H1 (cell line): ENCODE data around the gene DIP2C. TPM values are rescaled to one million over a fixed set of nuclear protein-coding genes. Genes with fewer than 3 reads are reported as not detected.

Experiments used
- CTCF ChIA-PET: fragments of 300-600 bp; sonication (Branson Sonifier 250); formaldehyde crosslinking; loops from one replicate; lab custom pipeline; 2021; ENCODE audit not compliant: partially characterized antibody; lab: Charles Lee
- POLR2A ChIA-PET: fragments of 300-600 bp; sonication (Branson Sonifier 250); formaldehyde crosslinking; loops from one replicate; lab custom pipeline; 2021; ENCODE audit warnings: inconsistent platforms; ENCODE audit not compliant: partially characterized antibody; lab: Charles Lee
- DNase-seq, 2 experiments: peaks; one replicate each; pipeline versions ENCODE4 v3.0.0 to v3.0.0-alpha.2; 2010 to 2022; ENCODE audit warnings: low spot score in 2 of 2, low read depth in 1 of 2, mixed read lengths in 1 of 2
- FAIRE-seq: peaks from 2 replicates; lab custom pipeline; 2011; peaks lifted over from hg19 to GRCh38; lab: Jason Lieb, UNC
- H2AFZ ChIP-seq: 2 replicates; pipeline ENCODE4 v1.8.1; 2012; ENCODE audit warnings: low read length, inconsistent platforms
- H2AK5ac ChIP-seq: 2 replicates; pipeline ENCODE4 v1.6.1; 2013; ENCODE audit warnings: low read depth, low read length
- H2BK120ac ChIP-seq: replicated peaks from 2 replicates; pipeline ENCODE3; 2013; ENCODE audit warnings: low read depth, low read length, inconsistent platforms
- H2BK12ac ChIP-seq: 2 replicates; pipeline ENCODE4 v1.6.1; 2013; ENCODE audit warnings: low read depth, low read length
- H2BK15ac ChIP-seq: 2 replicates; pipeline ENCODE4 v1.6.1; 2013; ENCODE audit warnings: low read length
- H2BK20ac ChIP-seq: 2 replicates; pipeline ENCODE4 v1.6.1; 2013; ENCODE audit warnings: low read length
- H2BK5ac ChIP-seq: 2 replicates; pipeline ENCODE4 v1.6.1; 2013; ENCODE audit warnings: low read depth, low read length
- H3K14ac ChIP-seq: 2 replicates; pipeline ENCODE4 v1.6.1; 2013; ENCODE audit warnings: inconsistent platforms; ENCODE audit not compliant: insufficient read length
- H3K18ac ChIP-seq: 2 replicates; pipeline ENCODE4 v1.6.1; 2013; ENCODE audit warnings: low read length; ENCODE audit errors: extremely low read depth
- H3K23ac ChIP-seq: 2 replicates; pipeline ENCODE4 v1.6.1; 2013; ENCODE audit warnings: inconsistent platforms; ENCODE audit not compliant: insufficient read length
- H3K23me2 ChIP-seq: 2 replicates; pipeline ENCODE4 v1.6.1; 2013; ENCODE audit warnings: low read depth, low read length
- H3K27ac ChIP-seq: 2 replicates; pipeline ENCODE4 v1.6.1; 2011; ENCODE audit warnings: low read depth, low read length, inconsistent platforms
- H3K27me3 ChIP-seq, 4 experiments: replicated peaks in 1 of 4; 1 replicate in 1 of 4; 2 replicates in 3 of 4; pipeline versions ENCODE4 v1.6.1 to v1.8.1; 2011 to 2013; ENCODE audit warnings: low read length in 3 of 4, mild to moderate bottlenecking in 3 of 4, inconsistent platforms in 2 of 4, mixed read lengths in 2 of 4, moderate library complexity in 1 of 4; ENCODE audit not compliant: control insufficient read depth in 3 of 4, insufficient read depth in 3 of 4; ENCODE audit errors: extremely low read depth in 1 of 4
- H3K36me3 ChIP-seq, 4 experiments: 2 replicates each; pipeline versions ENCODE4 v1.6.1 to v1.8.1; 2011 to 2013; ENCODE audit warnings: mild to moderate bottlenecking in 4 of 4, low read length in 3 of 4, moderate library complexity in 2 of 4, control low read depth in 1 of 4, inconsistent platforms in 1 of 4; ENCODE audit not compliant: insufficient read depth in 4 of 4, control insufficient read depth in 2 of 4
- H3K4ac ChIP-seq: replicated peaks from 2 replicates; pipeline ENCODE3; 2013; ENCODE audit warnings: low read length, low read depth, mixed read lengths, inconsistent platforms; ENCODE audit not compliant: insufficient read length
- H3K4me1 ChIP-seq, 4 experiments: replicated peaks in 1 of 4; 1 replicate in 1 of 4; 2 replicates in 3 of 4; pipeline versions ENCODE4 v1.6.1 to v1.8.1; 2011 to 2013; ENCODE audit warnings: low read length in 3 of 4, inconsistent platforms in 2 of 4, mixed read lengths in 1 of 4; ENCODE audit not compliant: insufficient read depth in 4 of 4, control insufficient read depth in 3 of 4
- H3K4me2 ChIP-seq, 2 experiments: 2 replicates each; pipeline versions ENCODE4 v1.6.1 to v1.8.1; 2011 to 2013; ENCODE audit warnings: low read depth in 2 of 2, low read length in 2 of 2, control low read depth in 1 of 2, inconsistent platforms in 1 of 2, mild to moderate bottlenecking in 1 of 2; ENCODE audit not compliant: insufficient read depth in 1 of 2
- H3K4me3 ChIP-seq, 4 experiments: fragments of 200-600, 300-600 bp in 1 of 4; sonication (generic), shearing (Covaris generic), sonication (Bioruptor Twin) in 1 of 4; 2 replicates each; pipeline versions ENCODE4 v1.5.1 to v1.8.1; 2011 to 2016; ENCODE audit warnings: low read length in 4 of 4, low read depth in 3 of 4, control low read depth in 2 of 4, inconsistent platforms in 2 of 4, mild to moderate bottlenecking in 2 of 4, mixed read lengths in 1 of 4, moderate library complexity in 1 of 4; ENCODE audit not compliant: insufficient read depth in 2 of 4; ENCODE audit errors: extremely low read depth in 1 of 4
- H3K56ac ChIP-seq: replicated peaks from 2 replicates; pipeline ENCODE3; 2013; ENCODE audit warnings: low read depth, mild to moderate bottlenecking, mixed read lengths, low read length, inconsistent platforms; ENCODE audit not compliant: insufficient read length
- H3K79me1 ChIP-seq: 2 replicates; pipeline ENCODE4 v1.6.1; 2013; ENCODE audit warnings: low read depth, low read length, control low read depth
- H3K79me2 ChIP-seq, 2 experiments: 2 replicates each; pipeline versions ENCODE4 v1.6.1 to v1.8.1; 2012 to 2013; ENCODE audit warnings: low read length in 2 of 2, mild to moderate bottlenecking in 2 of 2, inconsistent platforms in 1 of 2; ENCODE audit not compliant: insufficient read depth in 2 of 2, control insufficient read depth in 1 of 2
- H3K9ac ChIP-seq, 4 experiments: replicated peaks in 1 of 4; 1 replicate in 1 of 4; 2 replicates in 3 of 4; pipeline versions ENCODE4 v1.6.1 to v1.8.1; 2011 to 2013; ENCODE audit warnings: low read depth in 3 of 4, low read length in 3 of 4, control low read depth in 2 of 4, mild to moderate bottlenecking in 2 of 4, moderate library complexity in 2 of 4, inconsistent platforms in 1 of 4; ENCODE audit errors: extremely low read depth in 1 of 4
- H3K9me3 ChIP-seq, 2 experiments: 2 replicates each; pipeline versions ENCODE4 v1.6.1 to v1.8.1; 2012 to 2013; ENCODE audit warnings: mild to moderate bottlenecking in 2 of 2, moderate library complexity in 2 of 2, control low read depth in 1 of 2, inconsistent platforms in 1 of 2, low read depth in 1 of 2, low read length in 1 of 2, mixed read lengths in 1 of 2; ENCODE audit not compliant: insufficient read depth in 2 of 2
- H4K20me1 ChIP-seq, 2 experiments: replicated peaks in 1 of 2; 2 replicates each; pipeline versions ENCODE3 to v1.8.1; 2011 to 2013; ENCODE audit warnings: inconsistent platforms in 2 of 2, low read length in 2 of 2, mild to moderate bottlenecking in 1 of 2; ENCODE audit not compliant: insufficient read depth in 2 of 2, control insufficient read depth in 1 of 2
- H4K5ac ChIP-seq: 2 replicates; pipeline ENCODE4 v1.6.1; 2013; ENCODE audit warnings: low read length, low read depth, mixed read lengths, inconsistent platforms; ENCODE audit not compliant: insufficient read length
- H4K8ac ChIP-seq: 2 replicates; pipeline ENCODE4 v1.8.0; 2013; ENCODE audit warnings: mild to moderate bottlenecking, moderate library complexity, low read length, inconsistent platforms; ENCODE audit not compliant: insufficient read depth; ENCODE audit errors: extremely low read depth
- H4K91ac ChIP-seq: replicated peaks from 2 replicates; pipeline ENCODE3; 2013; ENCODE audit warnings: low read length, mixed read lengths, inconsistent platforms; ENCODE audit not compliant: insufficient read length
- BRCA1 ChIP-seq: IDR thresholded peaks from 2 replicates; pipeline ENCODE4 v1.6.1; 2012; ENCODE audit warnings: low read depth, low read length, improper control_type of control experiment
- CHD2 ChIP-seq: IDR thresholded peaks from 2 replicates; pipeline ENCODE4 v1.6.1; 2012; ENCODE audit warnings: low read length, improper control_type of control experiment
- CREB1 ChIP-seq: IDR thresholded peaks from 2 replicates; pipeline ENCODE4 v1.6.1; 2012; ENCODE audit warnings: inconsistent platforms
- EP300 ChIP-seq, 2 experiments: IDR thresholded peaks; 1 replicate in 1 of 2; 2 replicates in 1 of 2; pipeline ENCODE4 v1.6.1; 2011 to 2012; ENCODE audit warnings: low read depth in 2 of 2, low read length in 2 of 2, mild to moderate bottlenecking in 2 of 2, borderline replicate concordance in 1 of 2, inconsistent platforms in 1 of 2, moderate library complexity in 1 of 2
- JUN ChIP-seq: IDR thresholded peaks from 2 replicates; pipeline ENCODE4 v1.6.1; 2011; ENCODE audit warnings: low read depth, mild to moderate bottlenecking, improper control_type of control experiment, low read length
- KDM5A ChIP-seq: fragments of 200-600 bp; IDR thresholded peaks from 2 replicates; pipeline ENCODE4 v1.7.1; 2012; ENCODE audit warnings: mild to moderate bottlenecking, low read length, inconsistent platforms, mixed read lengths
- POU5F1 ChIP-seq: IDR thresholded peaks from 2 replicates; pipeline ENCODE4 v1.6.1; 2011; ENCODE audit warnings: low read depth, mild to moderate bottlenecking, low read length, moderate library complexity
- SUZ12 ChIP-seq: fragments of 200-600 bp; sonication (generic); IDR thresholded peaks from 2 replicates; pipeline ENCODE4 v1.6.1; 2012; ENCODE audit warnings: mild to moderate bottlenecking, inconsistent platforms, low read length, moderate library complexity, mixed read lengths
- WGBS, 2 experiments: shearing (Covaris generic) in 1 of 2; methylation state at CpG; one replicate each; pipeline versions ENCODE4 v1.1.6 to v1.1.7; 2013 to 2015; ENCODE audit warnings: low lambda C conversion rate in 2 of 2, mixed read lengths in 2 of 2, inconsistent platforms in 1 of 2, low coverage in 1 of 2, missing lambda C conversion rate in 1 of 2; ENCODE audit not compliant: insufficient replicate concordance in 2 of 2, insufficient coverage in 1 of 2, insufficient read length in 1 of 2; ENCODE audit errors: extremely low coverage in 1 of 2, missing lambda C conversion rate in 1 of 2; 5-methylcytosine and 5-hydroxymethylcytosine counted together
- polyA plus RNA-seq, 7 experiments: library from polyadenylated mRNA; depleted of rRNA in 3 of 7; stranded (reverse) in 5 of 7; unstranded in 2 of 7; fragments of >200 nt in 5 of 7; fragments of 200-250 nt in 2 of 7; gene quantifications; 1 replicate in 5 of 7; 2 replicates in 1 of 7; 4 replicates in 1 of 7; pipeline versions ENCODE4 v1.2.1 to v1.2.3, GENCODE V29; 2011 to 2013; ENCODE audit warnings: missing spikeins in 2 of 7, mixed read lengths in 2 of 7
- total RNA-seq: library from RNA; stranded (reverse); fragmentation: NEBNext Ultra II Directional; extraction: Animal tissue kit (Norgen Biotek cat#: 25700); gene quantifications from 2 replicates; pipeline ENCODE4 v1.2.1, GENCODE V29; 2021
- TF ChIP-seq, protein P1 (sequence below): IDR thresholded peaks from 2 replicates; pipeline ENCODE4 v1.6.1; 2012; ENCODE audit warnings: inconsistent platforms
- TF ChIP-seq, protein P2 (sequence below): IDR thresholded peaks from 2 replicates; pipeline ENCODE4 v1.6.1; 2011; ENCODE audit warnings: low read length, improper control_type of control experiment
- TF ChIP-seq, protein P3 (sequence below): IDR thresholded peaks from 2 replicates; pipeline ENCODE4 v1.6.1; 2011; ENCODE audit warnings: low read depth, mild to moderate bottlenecking, low read length; ENCODE audit not compliant: insufficient read depth

The DIP2C gene
- total and polyA plus RNA-seq, 2 of the 8 experiments (the other 6 are each of a cell fraction or from before 2014, with no cell fraction given), result 3.8 to 9.3 TPM

DNA sequence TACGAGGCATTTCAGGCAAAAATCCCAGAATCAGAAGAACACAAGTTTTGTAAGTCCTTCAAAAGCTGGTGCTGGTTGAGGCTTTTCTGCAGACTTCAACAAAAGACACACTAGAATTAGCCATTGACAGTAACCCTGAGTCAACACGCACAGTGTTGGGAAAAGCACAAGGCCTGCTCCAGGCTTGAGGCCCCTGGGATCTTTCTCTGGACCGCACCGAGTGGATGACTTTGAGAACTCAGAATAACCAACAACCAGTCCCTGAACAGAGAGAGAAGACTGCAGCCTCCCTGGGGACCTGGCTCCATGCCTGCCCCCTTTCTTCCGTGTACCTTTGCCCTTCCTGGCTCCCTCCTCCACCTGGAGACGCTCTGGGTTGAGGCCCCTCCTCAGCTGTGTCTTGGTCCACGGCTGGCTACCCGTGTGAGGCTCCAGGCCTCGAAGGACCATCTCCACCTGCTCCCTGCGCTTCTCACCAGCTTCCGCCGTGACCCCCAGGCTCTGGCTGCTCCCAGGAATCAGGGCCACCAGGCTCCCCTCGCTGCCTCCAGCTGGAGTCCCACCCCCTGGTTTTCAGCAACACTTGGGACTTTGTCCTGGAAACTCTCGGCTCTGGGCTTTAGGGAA, 28.4 kb downstream of the DIP2C start:
- no peak overlapping the region for H3K14ac ChIP-seq
- no peak overlapping the region for H3K4me2 ChIP-seq
- H4K20me1 ChIP-seq, result peaks cover 17 to 27% of the 10 kb centered on the region in 2 experiments
- no peak overlapping the region for H3K4ac ChIP-seq
- no peak overlapping the region for H3K56ac ChIP-seq
- CTCF ChIA-PET, result interaction anchor here (0.7 to 1.9 kb wide), 11 partner anchors 8 to 158 kb away, joined by 3 to 7 read pairs (median 3); no protein-coding TSS in a partner anchor
- peaks cover 9 to 50% of the 10 kb centered on the region in 2 experiments for H3K79me2 ChIP-seq
- no peaks in the 10 kb centered on the region for H3K23me2 ChIP-seq
- FAIRE-seq (no peak), DNase-seq (no peak)
- H2BK120ac ChIP-seq, result no peak overlapping the region
- no peaks in the 10 kb centered on the region for H3K9me3 ChIP-seq
- peaks cover 0 to 9% (median 4%) of the 10 kb centered on the region in 4 experiments; a peak in 6 of 7 replicates for H3K4me1 ChIP-seq
- no peak overlapping the region for H4K8ac ChIP-seq
- no peak overlapping the region for H3K9ac ChIP-seq
- H2AFZ ChIP-seq, result no peak overlapping the region
- H2BK12ac ChIP-seq, result no peak overlapping the region
- peaks cover 13% of the 10 kb centered on the region for H3K79me1 ChIP-seq
- H4K91ac ChIP-seq, result no peak overlapping the region
- no peak overlapping the region for H3K23ac ChIP-seq
- no peak overlapping the region for H2BK5ac ChIP-seq
- peak overlapping the region; percentile 4; the same call in 1 of the 2 replicates for H3K18ac ChIP-seq
- no peak overlapping the region for H3K4me3 ChIP-seq
- H4K5ac ChIP-seq, result no peak overlapping the region
- no peak overlapping the region for H2BK15ac ChIP-seq
- POLR2A ChIA-PET, result interaction anchor here (1.4 kb wide), 1 partner anchor 24 kb away, joined by 3 read pairs; no protein-coding TSS in a partner anchor
- H3K27me3 ChIP-seq, result no peaks in the 10 kb centered on the region
- WGBS, 2 experiments, result 85% methylated on average over 14 of the region's 14 CpGs; no CpG with 5 or more reads in 1 of the 2 experiments
- no peak overlapping the region for H2AK5ac ChIP-seq
- no peaks in the 10 kb centered on the region; a peak in 1 of 8 replicates for H3K36me3 ChIP-seq
- H3K27ac ChIP-seq, result no peak overlapping the region
- H2BK20ac ChIP-seq, result no peak overlapping the region
- TF ChIP-seq, protein P1, sequence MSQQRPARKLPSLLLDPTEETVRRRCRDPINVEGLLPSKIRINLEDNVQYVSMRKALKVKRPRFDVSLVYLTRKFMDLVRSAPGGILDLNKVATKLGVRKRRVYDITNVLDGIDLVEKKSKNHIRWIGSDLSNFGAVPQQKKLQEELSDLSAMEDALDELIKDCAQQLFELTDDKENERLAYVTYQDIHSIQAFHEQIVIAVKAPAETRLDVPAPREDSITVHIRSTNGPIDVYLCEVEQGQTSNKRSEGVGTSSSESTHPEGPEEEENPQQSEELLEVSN, result no peak
- no peak for TF ChIP-seq EP300 (IDR thresholded peaks at IDR 0.05; ENCODE audit: borderline replicate concordance in 1 of 2, low read depth in 2 of 2, low read length in 2 of 2)
- TF ChIP-seq KDM5A, result no peak
- TF ChIP-seq BRCA1, result no peak
- TF ChIP-seq, protein P2, sequence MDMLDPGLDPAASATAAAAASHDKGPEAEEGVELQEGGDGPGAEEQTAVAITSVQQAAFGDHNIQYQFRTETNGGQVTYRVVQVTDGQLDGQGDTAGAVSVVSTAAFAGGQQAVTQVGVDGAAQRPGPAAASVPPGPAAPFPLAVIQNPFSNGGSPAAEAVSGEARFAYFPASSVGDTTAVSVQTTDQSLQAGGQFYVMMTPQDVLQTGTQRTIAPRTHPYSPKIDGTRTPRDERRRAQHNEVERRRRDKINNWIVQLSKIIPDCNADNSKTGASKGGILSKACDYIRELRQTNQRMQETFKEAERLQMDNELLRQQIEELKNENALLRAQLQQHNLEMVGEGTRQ, result no peak
- TF ChIP-seq JUN, result no peak
- TF ChIP-seq CHD2, result no peak
- TF ChIP-seq, protein P3, sequence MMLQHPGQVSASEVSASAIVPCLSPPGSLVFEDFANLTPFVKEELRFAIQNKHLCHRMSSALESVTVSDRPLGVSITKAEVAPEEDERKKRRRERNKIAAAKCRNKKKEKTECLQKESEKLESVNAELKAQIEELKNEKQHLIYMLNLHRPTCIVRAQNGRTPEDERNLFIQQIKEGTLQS, result no peak
- no peak for TF ChIP-seq SUZ12
- no peak for TF ChIP-seq CREB1
- no peak for TF ChIP-seq POU5F1
